Mucosa of descending colon (tissue), 3 donors: Measurements from ENCODE around the gene LST1. TPM values are rescaled to one million over a fixed set of nuclear protein-coding genes. Genes with fewer than 3 reads are reported as not detected.

Experiments used
- ATAC-seq: fragments of 200-7000 bp; cut with Tn5 transposase; one replicate; pipeline ENCODE4 v1.9.1; 2020; ENCODE audit warnings: mild to moderate bottlenecking, moderate library complexity
- DNase-seq, 3 donors: peaks; one replicate each; pipeline ENCODE4 v3.0.0-alpha.2; 2020
- H3K36me3 ChIP-seq: fragments of 200-600 bp; one replicate; pipeline ENCODE4 v1.8.0; 2021; ENCODE audit warnings: low read depth, mild to moderate bottlenecking
- H3K4me1 ChIP-seq: fragments of 200-600 bp; one replicate; pipeline ENCODE4 v1.8.0; 2021; ENCODE audit warnings: low read depth, mild to moderate bottlenecking
- H3K4me3 ChIP-seq: fragments of 200-600 bp; one replicate; pipeline ENCODE4 v1.8.0; 2021; ENCODE audit warnings: mild to moderate bottlenecking
- H3K9me3 ChIP-seq: fragments of 200-600 bp; one replicate; pipeline ENCODE4 v1.8.0; 2021; ENCODE audit warnings: mild to moderate bottlenecking
- intact Hi-C, 2 donors: fragments of 100-400 bp; cut with DNase I in 1 of 2; cut with micrococcal nuclease in 1 of 2; formaldehyde crosslinking; loops; one replicate each; pipeline versions ENCODE4 v1.11.0 to v1.11.1; 2022; cut with DNase I, micrococcal nuclease
- total RNA-seq, 3 donors: library from RNA; stranded (reverse); fragmentation: NEBNext Ultra II Directional in 2 of 3; extraction: Animal tissue kit (Norgen Biotek cat#: 25700) in 2 of 3; gene quantifications; one replicate each; pipeline versions ENCODE4 v1.2.1 to v1.2.4, GENCODE V29; 2021 to 2023
- TF ChIP-seq, protein P1 (sequence below): fragments of 200-600 bp; IDR thresholded peaks from one replicate; pipeline ENCODE4 v1.8.0; 2022; ENCODE audit warnings: antibody characterized with exemption, mild to moderate bottlenecking
- donor health status: DM: no; HTN: no; CAD: no; lungs with moderate emphysema.
- donor health status: DM: no; HTN: no; CAD: no.
- donor health status: DM: no; HTN: yes; CAD: no.

LST1 gene
- total RNA-seq, 3 donors from 2014 or later, result 3.9 to 11.3 (median 6.6) TPM

- no peak for DNase-seq
- intact Hi-C loops, result no loop called here
- no peaks in the 10 kb centered on the region for H3K36me3 ChIP-seq
- H3K4me3 ChIP-seq, result no peak overlapping the region
- no peak for ATAC-seq
- TF ChIP-seq, protein P1, sequence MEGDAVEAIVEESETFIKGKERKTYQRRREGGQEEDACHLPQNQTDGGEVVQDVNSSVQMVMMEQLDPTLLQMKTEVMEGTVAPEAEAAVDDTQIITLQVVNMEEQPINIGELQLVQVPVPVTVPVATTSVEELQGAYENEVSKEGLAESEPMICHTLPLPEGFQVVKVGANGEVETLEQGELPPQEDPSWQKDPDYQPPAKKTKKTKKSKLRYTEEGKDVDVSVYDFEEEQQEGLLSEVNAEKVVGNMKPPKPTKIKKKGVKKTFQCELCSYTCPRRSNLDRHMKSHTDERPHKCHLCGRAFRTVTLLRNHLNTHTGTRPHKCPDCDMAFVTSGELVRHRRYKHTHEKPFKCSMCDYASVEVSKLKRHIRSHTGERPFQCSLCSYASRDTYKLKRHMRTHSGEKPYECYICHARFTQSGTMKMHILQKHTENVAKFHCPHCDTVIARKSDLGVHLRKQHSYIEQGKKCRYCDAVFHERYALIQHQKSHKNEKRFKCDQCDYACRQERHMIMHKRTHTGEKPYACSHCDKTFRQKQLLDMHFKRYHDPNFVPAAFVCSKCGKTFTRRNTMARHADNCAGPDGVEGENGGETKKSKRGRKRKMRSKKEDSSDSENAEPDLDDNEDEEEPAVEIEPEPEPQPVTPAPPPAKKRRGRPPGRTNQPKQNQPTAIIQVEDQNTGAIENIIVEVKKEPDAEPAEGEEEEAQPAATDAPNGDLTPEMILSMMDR, result no peak
- H3K4me1 ChIP-seq, result peaks cover 3% of the 10 kb centered on the region
- no peaks in the 10 kb centered on the region for H3K9me3 ChIP-seq
Observed at GRCh38 chr6:31573239-31574105, 12.6 kb upstream of the LST1 start.

DNA sequence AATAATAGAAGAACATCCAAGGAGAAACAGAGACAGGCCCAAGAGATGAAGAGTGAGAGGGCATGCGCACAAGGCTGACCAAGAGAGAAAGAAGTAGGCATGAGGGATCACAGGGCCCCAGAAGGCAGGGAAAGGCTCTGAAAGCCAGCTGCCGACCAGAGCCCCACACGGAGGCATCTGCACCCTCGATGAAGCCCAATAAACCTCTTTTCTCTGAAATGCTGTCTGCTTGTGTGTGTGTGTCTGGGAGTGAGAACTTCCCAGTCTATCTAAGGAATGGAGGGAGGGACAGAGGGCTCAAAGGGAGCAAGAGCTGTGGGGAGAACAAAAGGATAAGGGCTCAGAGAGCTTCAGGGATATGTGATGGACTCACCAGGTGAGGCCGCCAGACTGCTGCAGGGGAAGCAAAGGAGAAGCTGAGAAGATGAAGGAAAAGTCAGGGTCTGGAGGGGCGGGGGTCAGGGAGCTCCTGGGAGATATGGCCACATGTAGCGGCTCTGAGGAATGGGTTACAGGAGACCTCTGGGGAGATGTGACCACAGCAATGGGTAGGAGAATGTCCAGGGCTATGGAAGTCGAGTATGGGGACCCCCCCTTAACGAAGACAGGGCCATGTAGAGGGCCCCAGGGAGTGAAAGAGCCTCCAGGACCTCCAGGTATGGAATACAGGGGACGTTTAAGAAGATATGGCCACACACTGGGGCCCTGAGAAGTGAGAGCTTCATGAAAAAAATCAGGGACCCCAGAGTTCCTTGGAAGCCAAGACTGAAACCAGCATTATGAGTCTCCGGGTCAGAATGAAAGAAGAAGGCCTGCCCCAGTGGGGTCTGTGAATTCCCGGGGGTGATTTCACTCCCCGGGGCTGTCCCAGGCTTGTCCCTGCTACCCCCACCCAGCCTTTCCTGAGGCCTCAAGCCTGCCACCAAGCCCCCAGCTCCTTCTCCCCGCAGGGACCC is 11.7 kb upstream of the LST1 start:
- no peaks in the 10 kb centered on the region for H3K36me3 ChIP-seq
- no peaks in the 10 kb centered on the region for H3K4me1 ChIP-seq
- no peak overlapping the region for H3K4me3 ChIP-seq
- ATAC-seq (no peak), DNase-seq (no peak)
- no peaks in the 10 kb centered on the region for H3K9me3 ChIP-seq
- TF ChIP-seq, protein P1, result no peak
- intact Hi-C loops, result no loop called here

DNA sequence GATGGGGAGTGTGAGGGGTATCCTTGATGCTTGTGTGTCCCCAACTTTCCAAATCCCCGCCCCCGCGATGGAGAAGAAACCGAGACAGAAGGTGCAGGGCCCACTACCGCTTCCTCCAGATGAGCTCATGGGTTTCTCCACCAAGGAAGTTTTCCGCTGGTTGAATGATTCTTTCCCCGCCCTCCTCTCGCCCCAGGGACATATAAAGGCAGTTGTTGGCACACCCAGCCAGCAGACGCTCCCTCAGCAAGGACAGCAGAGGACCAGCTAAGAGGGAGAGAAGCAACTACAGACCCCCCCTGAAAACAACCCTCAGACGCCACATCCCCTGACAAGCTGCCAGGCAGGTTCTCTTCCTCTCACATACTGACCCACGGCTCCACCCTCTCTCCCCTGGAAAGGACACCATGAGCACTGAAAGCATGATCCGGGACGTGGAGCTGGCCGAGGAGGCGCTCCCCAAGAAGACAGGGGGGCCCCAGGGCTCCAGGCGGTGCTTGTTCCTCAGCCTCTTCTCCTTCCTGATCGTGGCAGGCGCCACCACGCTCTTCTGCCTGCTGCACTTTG is 10.7 kb upstream of the LST1 start, which contains the start of gene TNF:
TSS of gene TNF (plus strand) at position 231 of the 567 bp plus-strand sequence. CDS start at position 408, 177 bp downstream.
- H3K4me1 ChIP-seq, result peaks cover under 1% of the 10 kb centered on the region
- H3K9me3 ChIP-seq, result no peaks in the 10 kb centered on the region
- intact Hi-C loops, result no loop called here
- ATAC-seq (peak; percentile 54), DNase-seq (peak; percentile 55 to 75 (median 58))
- peak within 1 kb of the TSS; percentile 6 for H3K4me3 ChIP-seq
- TF ChIP-seq, protein P1, result no peak
- H3K36me3 ChIP-seq, result no peaks in the 10 kb centered on the region

GRCh38 chr6:31575952-31576685 is 10.0 kb upstream of the LST1 start:
- Histone ChIP-seq H3K36me3 (no peaks in the 10 kb centered on the region), H3K4me3 (peak overlapping the region; percentile 6), H3K4me1 (peaks cover 5% of the 10 kb centered on the region), H3K9me3 (no peaks in the 10 kb centered on the region)
- intact Hi-C loops, result no loop called here
- no peak for DNase-seq
- TF ChIP-seq, protein P1, result no peak
- ATAC-seq, result no peak
